ENCODE data around the gene HBE1.

The HBE1 gene

DNA sequence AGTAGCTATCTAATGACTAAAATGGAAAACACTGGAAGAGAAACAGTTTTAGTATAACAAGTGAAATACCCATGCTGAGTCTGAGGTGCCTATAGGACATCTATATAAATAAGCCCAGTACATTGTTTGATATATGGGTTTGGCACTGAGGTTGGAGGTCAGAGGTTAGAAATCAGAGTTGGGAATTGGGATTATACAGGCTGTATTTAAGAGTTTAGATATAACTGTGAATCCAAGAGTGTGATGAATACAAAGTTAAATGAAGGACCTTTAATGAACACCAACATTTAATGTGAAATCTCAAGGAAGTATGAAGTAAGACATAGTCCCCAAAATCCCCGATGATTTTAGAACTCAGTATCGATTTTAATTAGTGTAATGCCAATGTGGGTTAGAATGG, 32.3 kb downstream of the HBE1 start:
- TF ChIP-seq, protein P1, sequence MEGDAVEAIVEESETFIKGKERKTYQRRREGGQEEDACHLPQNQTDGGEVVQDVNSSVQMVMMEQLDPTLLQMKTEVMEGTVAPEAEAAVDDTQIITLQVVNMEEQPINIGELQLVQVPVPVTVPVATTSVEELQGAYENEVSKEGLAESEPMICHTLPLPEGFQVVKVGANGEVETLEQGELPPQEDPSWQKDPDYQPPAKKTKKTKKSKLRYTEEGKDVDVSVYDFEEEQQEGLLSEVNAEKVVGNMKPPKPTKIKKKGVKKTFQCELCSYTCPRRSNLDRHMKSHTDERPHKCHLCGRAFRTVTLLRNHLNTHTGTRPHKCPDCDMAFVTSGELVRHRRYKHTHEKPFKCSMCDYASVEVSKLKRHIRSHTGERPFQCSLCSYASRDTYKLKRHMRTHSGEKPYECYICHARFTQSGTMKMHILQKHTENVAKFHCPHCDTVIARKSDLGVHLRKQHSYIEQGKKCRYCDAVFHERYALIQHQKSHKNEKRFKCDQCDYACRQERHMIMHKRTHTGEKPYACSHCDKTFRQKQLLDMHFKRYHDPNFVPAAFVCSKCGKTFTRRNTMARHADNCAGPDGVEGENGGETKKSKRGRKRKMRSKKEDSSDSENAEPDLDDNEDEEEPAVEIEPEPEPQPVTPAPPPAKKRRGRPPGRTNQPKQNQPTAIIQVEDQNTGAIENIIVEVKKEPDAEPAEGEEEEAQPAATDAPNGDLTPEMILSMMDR (IDR thresholded peaks at IDR 0.05; ENCODE audit: low read depth, low read length): no peak
- H3K4me3 ChIP-seq (ENCODE audit: low read depth, low read length): no peak overlapping the region

DNA sequence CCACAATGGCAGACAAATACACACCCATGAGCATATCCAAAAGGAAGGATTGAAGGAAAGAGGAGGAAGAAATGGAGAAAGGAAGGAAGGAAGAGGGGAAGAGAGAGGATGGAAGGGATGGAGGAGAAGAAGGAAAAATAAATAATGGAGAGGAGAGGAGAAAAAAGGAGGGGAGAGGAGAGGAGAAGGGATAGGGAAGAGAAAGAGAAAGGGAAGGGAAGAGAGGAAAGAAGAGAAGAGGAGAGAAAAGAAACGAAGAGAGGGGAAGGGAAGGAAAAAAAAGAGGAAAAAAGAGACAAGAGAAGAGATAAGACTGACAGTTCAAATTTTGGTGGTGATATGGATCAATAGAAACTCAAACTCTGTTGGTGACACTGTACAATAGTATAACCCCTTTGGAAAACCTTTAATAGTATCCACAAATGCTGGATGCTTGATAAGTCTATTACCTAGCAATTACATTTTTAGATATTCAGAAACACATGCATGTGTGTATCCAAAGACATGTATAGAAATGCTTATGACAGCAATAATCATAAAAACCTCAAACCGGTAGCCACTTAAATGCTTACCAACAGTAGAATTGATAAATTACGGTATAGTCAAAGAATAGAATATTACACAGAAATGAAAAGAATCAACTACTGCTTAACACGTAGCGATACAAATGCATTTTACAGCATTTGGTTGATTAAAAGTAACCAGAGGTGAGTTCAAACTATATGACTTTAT, 34.2 kb downstream of the HBE1 start:
- no peak overlapping the region for H3K4me3 ChIP-seq (ENCODE audit: low read depth, low read length)
- TF ChIP-seq, protein P1 (IDR thresholded peaks at IDR 0.05; ENCODE audit: low read depth, low read length): no peak

DNA sequence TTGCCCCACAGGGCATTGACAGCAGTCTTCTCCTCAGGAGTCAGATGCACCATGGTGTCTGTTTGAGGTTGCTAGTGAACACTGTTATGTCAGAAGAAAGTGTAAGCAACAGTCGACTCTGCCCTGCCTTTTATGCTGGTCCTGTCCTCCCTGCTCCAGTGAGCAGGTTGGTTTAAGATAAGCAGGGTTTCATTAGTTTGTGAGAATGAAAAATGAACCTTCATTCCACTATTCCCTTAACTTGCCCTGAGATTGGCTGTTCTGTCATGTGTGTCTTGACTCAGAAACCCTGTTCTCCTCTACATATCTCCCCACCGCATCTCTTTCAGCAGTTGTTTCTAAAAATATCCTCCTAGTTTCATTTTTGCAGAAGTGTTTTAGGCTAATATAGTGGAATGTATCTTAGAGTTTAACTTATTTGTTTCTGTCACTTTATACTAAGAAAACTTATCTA, 35.3 kb downstream of the HBE1 start, which contains the start of gene HBD:
TSS of gene HBD (minus strand) at position 103 of the 454 bp plus-strand sequence. CDS start at position 53, 50 bp downstream.
- H3K4me3 ChIP-seq (ENCODE audit: low read depth, low read length): peak within 1 kb of the TSS; percentile 33
- TF ChIP-seq, protein P1 (IDR thresholded peaks at IDR 0.05; ENCODE audit: low read depth, low read length): no peak

DNA sequence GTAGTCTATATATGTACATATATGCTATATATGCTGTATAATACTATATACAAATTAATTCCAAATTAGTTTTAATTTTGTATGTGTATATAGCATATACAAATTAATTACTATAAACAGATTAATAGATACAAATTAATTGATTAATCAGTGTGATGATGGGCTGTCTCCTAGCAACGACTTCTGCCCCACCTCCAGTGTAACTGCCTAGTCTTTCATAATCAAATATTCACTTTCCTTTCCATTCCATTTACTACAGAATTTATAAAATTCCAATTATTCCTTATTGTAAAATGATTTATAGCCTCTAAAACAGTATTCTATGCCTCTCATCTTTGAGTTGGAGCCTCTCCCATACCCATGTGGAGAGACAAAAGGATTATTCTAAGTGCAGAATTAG, 36.4 kb downstream of the HBE1 start:
- TF ChIP-seq, protein P1 (IDR thresholded peaks at IDR 0.05; ENCODE audit: low read depth, low read length): no peak
- no peak overlapping the region for H3K4me3 ChIP-seq (ENCODE audit: low read depth, low read length)

DNA sequence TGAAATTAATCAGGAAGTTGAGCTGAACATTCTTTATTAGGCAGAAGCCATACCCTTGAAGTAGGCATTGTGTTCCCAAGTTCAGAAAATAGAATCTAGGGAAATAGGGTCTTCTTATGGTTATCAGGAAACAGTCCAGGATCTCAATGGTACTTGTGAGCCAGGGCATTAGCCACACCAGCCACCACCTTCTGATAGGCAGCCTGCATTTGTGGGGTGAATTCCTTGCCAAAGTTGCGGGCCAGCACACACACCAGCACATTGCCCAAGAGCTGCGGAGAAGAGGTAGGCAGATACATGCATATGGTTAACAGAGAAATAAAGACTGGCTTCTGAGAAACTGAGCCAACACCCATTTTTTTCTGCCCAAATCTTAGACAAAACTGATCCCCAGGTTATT, 36.9 kb downstream of the HBE1 start:
- TF ChIP-seq, protein P1 (IDR thresholded peaks at IDR 0.05; ENCODE audit: low read depth, low read length): no peak
- no peak overlapping the region for H3K4me3 ChIP-seq (ENCODE audit: low read depth, low read length)

DNA sequence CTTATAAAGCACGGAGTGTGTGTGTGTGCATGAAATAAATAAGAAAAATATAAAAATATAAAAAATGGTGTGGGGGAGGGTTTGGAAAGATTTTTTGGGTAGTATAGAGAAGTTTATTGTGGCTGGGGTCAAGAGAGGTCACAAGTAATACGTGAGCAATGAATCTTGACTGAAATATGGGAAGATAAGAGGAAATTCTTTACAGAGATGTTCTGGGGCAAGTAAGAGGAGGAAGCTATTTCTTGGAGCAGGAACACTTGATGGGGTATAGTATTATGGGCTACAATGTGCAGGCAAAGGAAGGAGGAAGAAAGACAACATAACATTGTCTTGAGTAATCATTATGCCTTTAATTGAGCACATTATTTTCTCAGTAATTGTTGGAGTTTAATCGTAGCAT, 37.6 kb downstream of the HBE1 start:
- TF ChIP-seq, protein P1 (IDR thresholded peaks at IDR 0.05; ENCODE audit: low read depth, low read length): no peak

DNA sequence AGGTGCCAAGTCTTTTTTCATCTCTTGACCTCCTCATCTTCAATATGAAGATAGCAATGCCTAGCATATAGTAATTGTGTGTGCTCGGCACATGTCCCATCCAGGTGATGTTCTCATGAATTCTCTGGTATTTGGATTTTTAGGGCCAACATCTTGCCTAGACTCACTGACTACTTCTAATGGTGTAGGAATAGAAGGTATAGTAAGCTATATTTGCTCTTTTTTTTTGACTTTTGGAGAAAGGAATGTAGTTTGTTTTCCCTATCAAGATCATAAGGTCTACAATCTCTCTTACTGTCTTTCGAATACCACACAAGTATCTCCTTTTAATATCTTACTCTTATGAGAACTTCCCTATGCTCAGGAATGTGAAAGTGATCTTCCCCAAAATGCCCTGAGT, 38.6 kb downstream of the HBE1 start:
- H3K4me3 ChIP-seq (ENCODE audit: low read depth, low read length): no peak overlapping the region
- TF ChIP-seq, protein P1 (IDR thresholded peaks at IDR 0.05; ENCODE audit: low read depth, low read length): no peak

More for the DNA sequence above, 37.6 kb downstream of the HBE1 start:
- no peak overlapping the region for H3K4me3 ChIP-seq (ENCODE audit: low read depth, low read length)
